ENCODE measurements around the gene GOSR2.

GRCh38 chr17:46874906-46875305 is 48.1 kb upstream of the GOSR2 start:
- TF ChIP-seq SUZ12 (IDR thresholded peaks at IDR 0.05; ENCODE audit: extremely low read depth, insufficient read depth, insufficient read length) (no peak), YY1 (IDR thresholded peaks at IDR 0.05; ENCODE audit: insufficient read depth, insufficient read length) (no peak), ZNF274 (IDR thresholded peaks at IDR 0.05; ENCODE audit: low read depth, low read length) (no peak)
